T-cell (primary cell): ENCODE results near the gene MTMR3. TPM values are rescaled to one million over a fixed set of nuclear protein-coding genes. Genes with fewer than 3 reads are reported as not detected.

Source experiments
- ATAC-seq, 4 experiments: fragments of 200-7000 bp in 3 of 4; fragments of 150-1000 bp in 1 of 4; cut with Tn5 transposase; replicated peaks in 1 of 4; 1 replicate in 3 of 4; 2 replicates in 1 of 4; pipeline ENCODE4 v1.10.0; 2021; ENCODE audit warnings: moderate library complexity in 3 of 4, mild to moderate bottlenecking in 2 of 4, moderate number of reproducible peaks in 1 of 4
- CTCF ChIA-PET, 2 donors: fragments of 300-600 bp; sonication (Branson Sonifier 250); formaldehyde crosslinking; loops; one replicate each; lab custom pipeline; 2022; ENCODE audit warnings: antibody characterized with exemption in 2 of 2; lab: Charles Lee
- POLR2A ChIA-PET, 2 donors: fragments of 300-600 bp; sonication (Branson Sonifier 250); formaldehyde crosslinking; loops; one replicate each; lab custom pipeline; 2022; ENCODE audit warnings: antibody characterized with exemption in 2 of 2; lab: Charles Lee
- DNase-seq, 35 experiments: peaks; one replicate each; pipeline versions ENCODE4 v3.0.0 to v3.0.0-alpha.2; 2013 to 2023
- H3K27ac ChIP-seq: one replicate; pipeline ENCODE4 v1.5.1; 2013; ENCODE audit warnings: low read length
- H3K27me3 ChIP-seq, 2 experiments: replicated peaks in 1 of 2; 1 replicate in 1 of 2; 2 replicates in 1 of 2; pipeline versions ENCODE4 v1.6.1 to v1.7.0; 2013; ENCODE audit warnings: low read length in 1 of 2, mixed read lengths in 1 of 2; ENCODE audit not compliant: control insufficient read depth in 2 of 2, insufficient read depth in 2 of 2; ENCODE audit errors: extremely low read depth in 1 of 2
- H3K36me3 ChIP-seq, 2 donors: 1 replicate in 1 of 2; 2 replicates in 1 of 2; pipeline versions ENCODE4 v1.6.1 to v1.7.0; 2013; ENCODE audit warnings: low read length in 1 of 2; ENCODE audit not compliant: control insufficient read depth in 2 of 2, insufficient read depth in 1 of 2; ENCODE audit errors: extremely low read depth in 1 of 2
- H3K4me1 ChIP-seq, 2 experiments: 1 replicate in 1 of 2; 2 replicates in 1 of 2; pipeline versions ENCODE4 v1.6.1 to v1.7.0; 2013; ENCODE audit warnings: low read length in 2 of 2, mixed read lengths in 1 of 2; ENCODE audit not compliant: insufficient read depth in 2 of 2, control insufficient read depth in 1 of 2; ENCODE audit errors: extremely low read depth in 1 of 2
- H3K4me3 ChIP-seq, 2 donors: 1 replicate in 1 of 2; 2 replicates in 1 of 2; pipeline versions ENCODE4 v1.5.1 to v1.7.0; 2013; ENCODE audit warnings: mild to moderate bottlenecking in 2 of 2, low read length in 1 of 2, moderate library complexity in 1 of 2; ENCODE audit not compliant: control insufficient read depth in 1 of 2; ENCODE audit errors: extremely low read depth in 1 of 2
- H3K9me3 ChIP-seq: 2 replicates; pipeline ENCODE4 v1.7.0; 2013
- H3K27ac Mint-ChIP-seq, 2 donors: one replicate each; pipeline ENCODE4 v1.8.0; 2020 to 2021; ENCODE audit warnings: mild to moderate bottlenecking in 2 of 2, mixed read lengths in 2 of 2
- H3K27me3 Mint-ChIP-seq, 2 donors: one replicate each; pipeline ENCODE4 v1.8.0; 2021 to 2022; ENCODE audit warnings: mixed read lengths in 2 of 2
- H3K36me3 Mint-ChIP-seq: one replicate; pipeline ENCODE4 v1.8.0; 2021; ENCODE audit warnings: mixed read lengths
- H3K4me1 Mint-ChIP-seq, 3 donors: one replicate each; pipeline ENCODE4 v1.8.0; 2020 to 2022; ENCODE audit warnings: mixed read lengths in 3 of 3, mild to moderate bottlenecking in 1 of 3
- H3K4me3 Mint-ChIP-seq, 3 donors: one replicate each; pipeline ENCODE4 v1.8.0; 2020 to 2022; ENCODE audit warnings: mild to moderate bottlenecking in 3 of 3, mixed read lengths in 3 of 3, moderate library complexity in 3 of 3
- H3K9me3 Mint-ChIP-seq, 3 donors: one replicate each; pipeline ENCODE4 v1.8.0; 2020 to 2022; ENCODE audit warnings: mixed read lengths in 3 of 3
- WGBS: methylation state at CpG from one replicate; pipeline ENCODE4 v1.1.5; 2013; ENCODE audit warnings: missing lambda C conversion rate; ENCODE audit not compliant: insufficient coverage; 5-methylcytosine and 5-hydroxymethylcytosine counted together
- total RNA-seq, 35 experiments: library from RNA in 6 of 35; stranded (reverse) in 6 of 35; fragments of 120-200 nt in 1 of 35; gene quantifications; one replicate each; pipeline versions ENCODE4 v1.2.1 to v1.2.4 and lab custom pipeline; 2013 to 2026

Gene MTMR3
- total RNA-seq, 5 donors from 2014 or later (not counting 1 experiment from before 2014, with no cell fraction given) = 49.2 to 62.7 (median 57.1) TPM

DNA sequence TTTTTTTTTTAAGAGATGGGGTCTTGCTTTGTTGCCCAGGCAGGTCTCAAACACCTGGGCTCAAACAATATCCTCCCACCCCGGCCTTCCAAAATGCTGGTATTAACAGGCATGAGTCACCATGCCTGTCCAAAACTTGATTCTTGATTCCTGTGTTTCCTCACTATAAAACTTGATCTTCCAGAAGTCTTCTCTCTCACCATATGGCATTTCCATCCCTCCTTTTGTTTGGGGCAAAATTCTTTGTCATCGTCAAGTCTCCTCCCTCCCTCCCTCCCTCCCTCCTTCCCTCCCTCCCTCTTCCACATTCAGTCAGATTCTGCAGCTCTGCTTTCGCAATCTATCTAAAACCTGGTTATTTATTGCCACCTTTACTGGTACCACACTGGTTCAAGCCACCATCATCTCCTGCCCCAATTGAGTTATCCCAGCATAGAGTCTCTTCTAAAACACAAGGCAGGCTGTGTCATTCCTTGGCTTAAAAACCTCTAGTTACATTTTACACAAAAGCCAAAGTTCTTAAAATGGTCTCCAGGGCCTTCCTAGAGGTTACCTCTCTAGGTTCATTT is 132.3 kb downstream of the MTMR3 start:
- peaks cover 20 to 93% of the 10 kb centered on the region in 2 donors for H3K36me3 ChIP-seq
- POLR2A ChIA-PET = no interaction called here

DNA sequence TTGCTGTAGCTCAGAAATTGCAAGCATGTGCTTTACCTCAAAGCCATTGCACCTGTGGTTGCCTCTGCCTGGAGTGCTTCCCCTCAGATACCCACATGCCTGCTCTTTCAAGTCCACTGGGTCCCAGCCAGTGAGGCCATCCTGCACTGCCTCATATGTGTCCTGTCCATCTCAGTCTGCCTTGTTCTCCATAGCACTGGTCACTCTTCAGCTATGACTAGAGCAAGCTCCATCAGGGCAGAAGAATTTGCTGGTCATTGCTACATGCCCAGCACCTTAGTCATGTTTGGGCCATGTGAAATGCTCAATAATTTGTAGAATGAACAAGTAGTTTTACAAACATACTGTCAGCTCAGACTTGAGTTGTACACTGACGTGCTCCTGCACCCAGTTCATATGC is 132.9 kb downstream of the MTMR3 start:
- Mint-ChIP-seq H3K4me1 (no peaks in the 10 kb centered on the region), H3K36me3 (peaks cover 69% of the 10 kb centered on the region), H3K27ac (peak overlapping the region in 1 of 2 donors; percentile 29), H3K4me3 (no peak overlapping the region), H3K9me3 (no peaks in the 10 kb centered on the region), H3K27me3 (no peaks in the 10 kb centered on the region)
- no peaks in the 10 kb centered on the region for H3K27me3 ChIP-seq
- ATAC-seq (no peak), DNase-seq (no peak)
- no peak overlapping the region for H3K27ac ChIP-seq
- no peaks in the 10 kb centered on the region for H3K4me1 ChIP-seq
- POLR2A ChIA-PET = no interaction called here
- CTCF ChIA-PET = no interaction called here
- 86% methylated on average over 1 of the region's 1 CpG for WGBS
- peaks cover 25 to 93% of the 10 kb centered on the region in 2 donors for H3K36me3 ChIP-seq
- no peak overlapping the region for H3K4me3 ChIP-seq
- H3K9me3 ChIP-seq = no peaks in the 10 kb centered on the region

More for the DNA sequence above, 132.3 kb downstream of the MTMR3 start:
- Histone ChIP-seq H3K27me3 (no peaks in the 10 kb centered on the region), H3K4me1 (no peaks in the 10 kb centered on the region), H3K27ac (no peak overlapping the region), H3K9me3 (no peaks in the 10 kb centered on the region), H3K4me3 (no peak overlapping the region)
- CTCF ChIA-PET = no interaction called here
- H3K9me3 Mint-ChIP-seq = no peaks in the 10 kb centered on the region
- H3K27me3 Mint-ChIP-seq = no peaks in the 10 kb centered on the region
- H3K4me3 Mint-ChIP-seq = no peak overlapping the region
- no peak for ATAC-seq
- no peak overlapping the region for H3K27ac Mint-ChIP-seq
- DNase-seq = no peak
- WGBS = 92% methylated on average over 2 of the region's 3 CpGs
- H3K36me3 Mint-ChIP-seq = peaks cover 66% of the 10 kb centered on the region
- H3K4me1 Mint-ChIP-seq = no peaks in the 10 kb centered on the region

DNA sequence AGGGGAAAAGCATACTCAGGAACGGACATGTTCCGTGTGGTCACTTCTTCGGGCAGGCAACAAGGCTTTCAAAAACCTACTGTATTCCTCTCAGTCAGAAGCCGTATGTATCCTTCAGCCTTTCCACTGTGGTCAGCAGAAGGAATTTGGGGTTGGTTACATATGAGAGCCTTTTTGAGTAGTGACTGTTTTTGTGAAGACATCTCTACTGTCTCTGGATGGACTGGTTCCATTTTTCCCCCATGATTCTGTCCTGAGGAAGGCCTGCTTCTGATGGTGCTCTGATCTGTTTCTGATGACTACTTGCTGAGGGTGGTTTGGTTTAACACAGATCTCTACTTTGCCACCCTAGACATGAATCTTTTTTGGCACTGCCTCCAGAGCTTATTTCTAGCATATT is 133.6 kb downstream of the MTMR3 start:
- POLR2A ChIA-PET = no interaction called here
- H3K4me3 ChIP-seq = no peak overlapping the region
- WGBS = no CpG with 5 or more reads among the region's 4 CpGs
- no peaks in the 10 kb centered on the region for H3K4me1 ChIP-seq
- Mint-ChIP-seq H3K36me3 (peaks cover 71% of the 10 kb centered on the region), H3K4me3 (no peak overlapping the region), H3K27ac (no peak overlapping the region), H3K4me1 (no peaks in the 10 kb centered on the region), H3K27me3 (no peaks in the 10 kb centered on the region), H3K9me3 (no peaks in the 10 kb centered on the region)
- no peak for DNase-seq
- H3K27ac ChIP-seq = no peak overlapping the region
- peaks cover 28 to 96% of the 10 kb centered on the region in 2 donors for H3K36me3 ChIP-seq
- CTCF ChIA-PET = no interaction called here
- no peak for ATAC-seq
- H3K9me3 ChIP-seq = no peaks in the 10 kb centered on the region
- H3K27me3 ChIP-seq = no peaks in the 10 kb centered on the region

DNA sequence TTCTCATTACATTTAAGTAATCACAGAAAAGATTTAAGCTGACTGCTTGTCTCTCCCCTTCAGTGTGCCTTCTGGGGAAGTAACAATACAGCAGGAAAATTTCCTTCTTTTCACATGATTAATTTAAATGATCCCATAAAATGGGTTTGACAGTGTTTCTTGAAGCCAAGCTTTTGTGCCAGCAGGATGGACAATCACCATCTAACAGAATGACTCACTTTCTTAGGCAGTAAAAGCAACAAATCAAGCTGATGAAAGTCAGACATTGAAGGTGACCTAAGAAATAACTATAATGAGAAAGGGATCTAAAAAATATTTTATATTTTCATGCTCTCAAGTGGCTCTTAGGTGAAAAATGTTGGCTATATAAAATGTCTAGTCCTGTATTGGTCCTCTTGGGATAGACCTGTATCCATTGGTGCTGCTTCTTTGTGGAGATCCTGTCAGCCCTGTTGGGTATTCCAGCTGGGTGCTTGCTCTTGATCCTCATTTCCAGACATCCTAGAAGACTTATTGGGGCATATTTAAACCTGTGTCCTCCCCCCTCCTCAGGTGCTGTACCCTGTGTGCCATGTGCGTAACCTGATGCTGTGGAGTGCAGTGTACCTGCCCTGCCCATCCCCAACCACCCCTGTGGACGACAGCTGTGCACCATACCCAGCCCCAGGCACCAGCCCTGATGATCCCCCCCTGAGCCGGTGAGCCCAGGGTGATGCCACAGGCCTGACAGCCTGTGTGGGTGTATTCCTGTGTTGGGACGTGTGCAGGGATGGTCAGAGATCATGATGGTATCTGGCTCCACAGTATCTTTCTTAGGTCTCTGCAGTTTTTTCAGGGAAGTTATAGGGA is 134.6 kb downstream of the MTMR3 start:
- H3K4me3 Mint-ChIP-seq = no peak overlapping the region
- Histone ChIP-seq H3K36me3 (peaks cover 28 to 96% of the 10 kb centered on the region in 2 donors), H3K27ac (no peak overlapping the region), H3K4me3 (no peak overlapping the region), H3K4me1 (no peaks in the 10 kb centered on the region), H3K27me3 (no peaks in the 10 kb centered on the region), H3K9me3 (no peaks in the 10 kb centered on the region)
- CTCF ChIA-PET = no interaction called here
- no peaks in the 10 kb centered on the region for H3K27me3 Mint-ChIP-seq
- H3K9me3 Mint-ChIP-seq = no peaks in the 10 kb centered on the region
- no peak overlapping the region for H3K27ac Mint-ChIP-seq
- POLR2A ChIA-PET = interaction anchor here in 1 of 2 donors (0.6 kb wide), 1 partner anchor 387 kb away, joined by 3 read pairs; no protein-coding TSS in a partner anchor
- no peak for DNase-seq
- no peak for ATAC-seq
- H3K36me3 Mint-ChIP-seq = peaks cover 69% of the 10 kb centered on the region
- no peaks in the 10 kb centered on the region for H3K4me1 Mint-ChIP-seq
- 92% methylated on average over 4 of the region's 4 CpGs for WGBS

DNA sequence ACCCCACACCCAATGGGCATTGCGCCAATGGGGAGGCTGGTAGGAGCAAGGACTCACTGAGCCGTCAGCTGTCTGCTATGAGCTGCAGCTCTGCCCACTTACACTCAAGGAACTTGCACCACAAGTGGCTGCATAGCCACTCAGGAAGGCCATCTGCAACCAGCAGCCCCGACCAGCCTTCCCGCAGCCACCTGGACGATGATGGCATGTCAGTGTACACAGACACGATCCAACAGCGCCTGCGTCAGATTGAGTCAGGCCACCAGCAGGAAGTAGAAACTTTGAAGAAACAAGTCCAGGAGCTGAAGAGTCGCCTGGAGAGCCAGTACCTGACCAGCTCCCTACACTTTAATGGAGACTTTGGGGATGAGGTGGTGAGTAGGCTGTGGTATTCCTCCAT is 137.5 kb downstream of the MTMR3 start:
- ChIA-PET POLR2A (no interaction called here), CTCF (no interaction called here)
- H3K27ac Mint-ChIP-seq = no peak overlapping the region
- Histone ChIP-seq H3K27me3 (no peaks in the 10 kb centered on the region), H3K9me3 (no peaks in the 10 kb centered on the region), H3K4me3 (no peak overlapping the region), H3K4me1 (no peaks in the 10 kb centered on the region), H3K36me3 (peaks cover 27 to 95% of the 10 kb centered on the region in 2 donors), H3K27ac (no peak overlapping the region)
- ATAC-seq (no peak), DNase-seq (no peak)
- H3K27me3 Mint-ChIP-seq = no peaks in the 10 kb centered on the region
- WGBS = 97% methylated on average over 8 of the region's 9 CpGs
- H3K36me3 Mint-ChIP-seq = peaks cover 74% of the 10 kb centered on the region
- H3K4me1 Mint-ChIP-seq = no peaks in the 10 kb centered on the region
- H3K4me3 Mint-ChIP-seq = no peak overlapping the region
- no peaks in the 10 kb centered on the region for H3K9me3 Mint-ChIP-seq

DNA sequence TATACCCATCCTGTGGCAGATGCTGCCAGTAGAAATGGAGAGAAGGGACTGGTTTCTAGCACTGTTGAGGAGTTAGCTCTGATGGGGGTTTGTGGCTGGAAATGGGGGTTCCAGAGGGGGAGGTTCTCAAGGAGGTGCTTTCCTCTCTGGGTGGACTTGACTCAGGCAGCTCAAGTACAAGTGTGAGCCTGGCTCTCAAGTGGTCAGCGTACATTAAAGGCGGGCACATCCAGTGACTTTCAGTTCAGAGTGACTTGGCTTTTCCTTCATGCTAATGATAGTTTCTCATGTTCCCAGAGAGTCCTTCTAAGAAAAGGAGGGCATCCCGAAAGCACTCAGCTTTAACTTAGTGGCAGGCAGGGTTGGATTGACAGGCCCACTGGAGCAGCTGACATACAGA is 138.4 kb downstream of the MTMR3 start:
- POLR2A ChIA-PET = no interaction called here
- Mint-ChIP-seq H3K27me3 (no peaks in the 10 kb centered on the region), H3K36me3 (peaks cover 73% of the 10 kb centered on the region), H3K4me3 (no peak overlapping the region), H3K27ac (no peak overlapping the region), H3K9me3 (no peaks in the 10 kb centered on the region), H3K4me1 (no peaks in the 10 kb centered on the region)
- peaks cover 28 to 95% of the 10 kb centered on the region in 2 donors for H3K36me3 ChIP-seq
- ATAC-seq (no peak), DNase-seq (no peak)
- H3K4me3 ChIP-seq = no peak overlapping the region
- no peak overlapping the region for H3K27ac ChIP-seq
- 100% methylated on average over 3 of the region's 3 CpGs for WGBS
- CTCF ChIA-PET = no interaction called here
- H3K4me1 ChIP-seq = no peaks in the 10 kb centered on the region
- H3K27me3 ChIP-seq = no peaks in the 10 kb centered on the region
- no peaks in the 10 kb centered on the region for H3K9me3 ChIP-seq
